ENCODE measurements around the gene TBC1D3H. TPM values are rescaled to one million over a fixed set of nuclear protein-coding genes. Genes with fewer than 3 reads are reported as not detected.
"Not testable (repeated sequence)": the region's sequence is repeated elsewhere in the genome, so short reads cannot be mapped to it uniquely, and the experiment has no call there.

Gene TBC1D3H
- polyA plus RNA-seq (2012; ENCODE audit: insufficient read length, low read depth): not detected

DNA sequence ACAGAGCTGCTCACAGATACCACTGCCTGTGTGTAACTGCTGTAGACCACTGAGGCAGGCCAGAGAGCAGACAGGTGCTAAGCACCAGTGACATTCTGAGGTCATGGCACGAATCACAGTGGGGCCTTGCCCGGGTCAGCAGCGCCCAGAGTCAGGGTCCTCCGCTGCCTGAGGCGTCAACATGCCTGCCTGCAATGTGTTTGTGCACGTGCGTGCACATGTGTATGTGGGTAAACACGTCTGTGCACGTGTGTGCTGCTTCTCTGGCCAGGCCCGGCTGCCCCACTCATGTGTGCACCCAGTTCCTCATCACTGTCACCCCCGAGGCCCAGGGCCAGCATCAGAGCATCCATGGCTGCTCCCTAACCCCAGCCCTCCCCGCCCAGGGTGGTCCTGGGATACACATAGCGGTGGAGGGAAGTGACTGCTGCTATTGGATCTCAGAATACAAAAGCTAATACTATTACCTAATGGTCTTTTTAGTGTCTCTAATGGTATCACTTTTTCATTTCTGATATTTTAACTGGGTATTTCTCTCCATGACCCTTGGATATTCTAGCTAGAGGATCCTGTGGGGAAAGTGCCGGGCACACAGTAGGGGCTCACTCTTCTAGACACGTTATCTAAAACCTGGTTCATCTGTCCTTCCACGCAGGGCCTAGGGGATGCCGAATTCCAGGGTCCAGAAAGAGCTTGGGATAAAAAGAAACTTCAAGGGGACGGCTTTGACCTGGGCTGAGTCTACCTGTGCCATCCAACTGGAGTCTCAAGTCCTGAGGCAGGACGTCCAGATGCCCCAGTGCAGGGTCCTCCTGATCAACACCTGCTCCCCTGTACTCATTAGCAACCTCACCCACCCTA is at the start of gene TBC1D3H:
Gene TBC1D3H, minus strand, starts transcription at position 51 of the 861 bp plus-strand sequence. CDS start 1,540 bp downstream, outside the sequence.
- TF ChIP-seq SIN3A (IDR thresholded peaks at IDR 0.05; ENCODE audit: borderline replicate concordance, insufficient read depth, low read length); TAF1 (IDR thresholded peaks at IDR 0.05; ENCODE audit: borderline replicate concordance, insufficient read depth, low read length); POLR2AphosphoS5 (IDR thresholded peaks at IDR 0.05; ENCODE audit: low read depth, low read length): not testable (repeated sequence)

Measured in PFSK-1 (cell line).